Lower leg skin (tissue), 3 donors: ENCODE data around the gene TBX1.

Source experiments
- CTCF ChIP-seq, 3 donors: fragments of 450-650 bp; IDR thresholded peaks; one replicate each; pipeline ENCODE4 v1.5.1; 2016; ENCODE audit warnings: antibody characterized with exemption in 3 of 3, mild to moderate bottlenecking in 3 of 3, moderate library complexity in 2 of 3
- POLR2A ChIP-seq, 2 donors: fragments of 450-650 bp; IDR thresholded peaks; one replicate each; pipeline ENCODE4 v1.6.1; 2016 to 2017; ENCODE audit warnings: antibody characterized with exemption in 2 of 2, mild to moderate bottlenecking in 1 of 2, moderate library complexity in 1 of 2

DNA sequence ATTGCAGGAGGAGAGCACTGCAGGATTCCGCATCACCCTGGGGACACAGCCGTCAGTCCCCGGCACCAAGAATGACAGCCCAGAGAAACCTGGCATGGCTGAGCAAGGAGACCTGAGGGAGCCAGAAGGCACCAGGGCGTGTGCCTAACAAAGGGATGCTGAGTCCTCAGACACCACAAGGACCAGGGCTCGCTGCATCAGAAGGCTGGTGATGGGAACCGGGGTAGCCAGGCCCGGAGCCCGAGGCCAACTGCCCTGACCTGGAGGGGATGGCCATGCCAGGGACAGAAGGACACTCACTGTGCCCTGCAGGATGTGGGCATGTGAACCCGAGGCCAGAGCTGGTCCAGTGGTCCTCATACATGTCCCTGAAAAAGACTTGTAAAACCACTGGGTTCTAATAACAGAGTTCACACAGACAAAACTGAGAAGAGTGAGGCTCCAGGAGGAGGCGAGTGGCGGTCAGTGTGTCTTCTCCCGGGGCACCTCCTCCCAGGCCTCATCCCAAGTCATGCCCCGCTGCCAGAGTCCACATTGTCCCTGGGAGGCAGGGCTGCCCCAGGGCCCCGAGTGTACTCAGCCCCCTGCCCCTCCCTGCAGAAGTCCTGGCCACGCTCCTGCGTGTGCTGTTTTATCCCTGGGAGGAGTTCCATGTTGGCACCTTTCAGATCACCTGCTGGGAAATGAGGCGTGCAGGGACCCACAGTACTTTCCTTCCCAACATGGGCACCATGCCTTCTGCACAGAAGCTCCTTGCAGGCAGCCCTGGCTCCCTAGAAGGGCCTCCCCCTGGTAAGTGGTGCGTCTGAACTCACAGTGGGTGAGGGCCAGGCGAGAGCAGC lies 42.5 kb downstream of the TBX1 start:
- TF ChIP-seq CTCF (IDR thresholded peaks at IDR 0.05) (no peak), POLR2A (IDR thresholded peaks at IDR 0.05) (no peak)
